Colonic mucosa (tissue), 4 donors: ENCODE results near the gene SLCO1B1. TPM values are rescaled to one million over a fixed set of nuclear protein-coding genes. Genes with fewer than 3 reads are reported as not detected.

Experiments used
- DNase-seq: peaks from one replicate; pipeline ENCODE4 v3.0.0-alpha.2; 2020
- H3K27ac ChIP-seq: fragments of 200-600 bp; one replicate; pipeline ENCODE4 v1.8.0; 2021
- H3K27me3 ChIP-seq: fragments of 200-600 bp; one replicate; pipeline ENCODE4 v1.8.0; 2021
- H3K36me3 ChIP-seq: fragments of 200-600 bp; one replicate; pipeline ENCODE4 v1.8.0; 2021
- H3K4me1 ChIP-seq: fragments of 200-600 bp; one replicate; pipeline ENCODE4 v1.8.0; 2021; ENCODE audit warnings: mild to moderate bottlenecking
- H3K4me3 ChIP-seq: fragments of 200-600 bp; one replicate; pipeline ENCODE4 v1.8.0; 2021
- H3K9ac ChIP-seq, 2 donors: one replicate each; pipeline ENCODE4 v1.7.0; 2013; ENCODE audit warnings: control low read depth in 2 of 2, low read depth in 2 of 2, low read length in 2 of 2
- H3K9me3 ChIP-seq: fragments of 200-600 bp; one replicate; pipeline ENCODE4 v1.8.0; 2021
- CTCF ChIP-seq: fragments of 200-600 bp; IDR thresholded peaks from one replicate; pipeline ENCODE4 v1.8.0; 2022; ENCODE audit warnings: antibody characterized with exemption, mild to moderate bottlenecking
- intact Hi-C: fragments of 100-400 bp; cut with DNase I; formaldehyde crosslinking; loops from one replicate; pipeline ENCODE4 v1.14.1; 2022
- total RNA-seq, 2 donors: library from RNA; stranded (reverse); fragmentation: NEBNext Ultra II Directional in 1 of 2; extraction: Animal tissue kit (Norgen Biotek cat#: 25700) in 1 of 2; gene quantifications; one replicate each; pipeline ENCODE4 v1.2.1, GENCODE V29; 2021
- donor health status: healthy.
- donor health status: DM: no; HTN: no; CAD: no.
- donor health status: DM: no; HTN: no; CAD: no.

Gene SLCO1B1
- total RNA-seq, 2 donors from 2014 or later = not detected

- DNase-seq = no peak
- no peak overlapping the region for H3K9ac ChIP-seq
- H3K4me1 ChIP-seq = no peaks in the 10 kb centered on the region
- no peak for TF ChIP-seq CTCF
- no peaks in the 10 kb centered on the region for H3K9me3 ChIP-seq
- H3K4me3 ChIP-seq = no peak overlapping the region
- no peaks in the 10 kb centered on the region for H3K36me3 ChIP-seq
- H3K27ac ChIP-seq = no peak overlapping the region
- intact Hi-C loops = no loop called here
- H3K27me3 ChIP-seq = no peaks in the 10 kb centered on the region
Measured at GRCh38 chr12:21151184-21151583, 20.2 kb downstream of the SLCO1B1 start.

GRCh38 chr12:21155522-21156351 is 24.7 kb downstream of the SLCO1B1 start:
- no peak for TF ChIP-seq CTCF
- no peak overlapping the region for H3K4me3 ChIP-seq

GRCh38 chr12:21165048-21165447 is 34.1 kb downstream of the SLCO1B1 start:
- no peak overlapping the region for H3K27ac ChIP-seq
- intact Hi-C loops = no loop called here

More at GRCh38 chr12:21155522-21156351, 24.7 kb downstream of the SLCO1B1 start:
- no peaks in the 10 kb centered on the region for H3K9me3 ChIP-seq
- H3K4me1 ChIP-seq = no peaks in the 10 kb centered on the region
- intact Hi-C loops = no loop called here
- no peaks in the 10 kb centered on the region for H3K27me3 ChIP-seq
- no peak for DNase-seq
- no peak overlapping the region for H3K9ac ChIP-seq
- no peak overlapping the region for H3K27ac ChIP-seq
- H3K36me3 ChIP-seq = no peaks in the 10 kb centered on the region

GRCh38 chr12:21169878-21170472 is 39.0 kb downstream of the SLCO1B1 start:
- peak; percentile 46 for TF ChIP-seq CTCF
- Histone ChIP-seq H3K9me3 (no peaks in the 10 kb centered on the region), H3K27me3 (no peaks in the 10 kb centered on the region), H3K36me3 (no peaks in the 10 kb centered on the region), H3K27ac (no peak overlapping the region), H3K4me3 (no peak overlapping the region), H3K9ac (no peak overlapping the region), H3K4me1 (no peaks in the 10 kb centered on the region)
- peak; percentile 50 for DNase-seq
- intact Hi-C loops = loop anchor here (2.0 kb wide), 1 partner anchor 223 kb away; no protein-coding TSS in a partner anchor

More at GRCh38 chr12:21165048-21165447, 34.1 kb downstream of the SLCO1B1 start:
- Histone ChIP-seq H3K27me3 (no peaks in the 10 kb centered on the region), H3K9me3 (no peaks in the 10 kb centered on the region), H3K36me3 (no peaks in the 10 kb centered on the region), H3K9ac (no peak overlapping the region), H3K4me3 (no peak overlapping the region), H3K4me1 (no peaks in the 10 kb centered on the region)
- no peak for TF ChIP-seq CTCF
- no peak for DNase-seq

GRCh38 chr12:21172079-21172478 is 41.1 kb downstream of the SLCO1B1 start:
- H3K9me3 ChIP-seq = no peaks in the 10 kb centered on the region
- no peak for TF ChIP-seq CTCF
- H3K4me3 ChIP-seq = no peak overlapping the region
- H3K27ac ChIP-seq = no peak overlapping the region
- H3K36me3 ChIP-seq = no peaks in the 10 kb centered on the region
- no peaks in the 10 kb centered on the region for H3K4me1 ChIP-seq
- intact Hi-C loops = no loop called here
- no peaks in the 10 kb centered on the region for H3K27me3 ChIP-seq
- no peak overlapping the region for H3K9ac ChIP-seq
- no peak for DNase-seq
